ENCODE measurements around the gene SFXN4. TPM values are rescaled to one million over a fixed set of nuclear protein-coding genes. Genes with fewer than 3 reads are reported as not detected.
A peak's percentile ranks its signal among the peaks of the same experiment; 100 is the strongest.

Gene SFXN4
- total and polyA plus RNA-seq, 2 of the 13 experiments (the other 11 are each of a cell fraction or from before 2014, with no cell fraction given) = 47.7 to 64.9 TPM

DNA sequence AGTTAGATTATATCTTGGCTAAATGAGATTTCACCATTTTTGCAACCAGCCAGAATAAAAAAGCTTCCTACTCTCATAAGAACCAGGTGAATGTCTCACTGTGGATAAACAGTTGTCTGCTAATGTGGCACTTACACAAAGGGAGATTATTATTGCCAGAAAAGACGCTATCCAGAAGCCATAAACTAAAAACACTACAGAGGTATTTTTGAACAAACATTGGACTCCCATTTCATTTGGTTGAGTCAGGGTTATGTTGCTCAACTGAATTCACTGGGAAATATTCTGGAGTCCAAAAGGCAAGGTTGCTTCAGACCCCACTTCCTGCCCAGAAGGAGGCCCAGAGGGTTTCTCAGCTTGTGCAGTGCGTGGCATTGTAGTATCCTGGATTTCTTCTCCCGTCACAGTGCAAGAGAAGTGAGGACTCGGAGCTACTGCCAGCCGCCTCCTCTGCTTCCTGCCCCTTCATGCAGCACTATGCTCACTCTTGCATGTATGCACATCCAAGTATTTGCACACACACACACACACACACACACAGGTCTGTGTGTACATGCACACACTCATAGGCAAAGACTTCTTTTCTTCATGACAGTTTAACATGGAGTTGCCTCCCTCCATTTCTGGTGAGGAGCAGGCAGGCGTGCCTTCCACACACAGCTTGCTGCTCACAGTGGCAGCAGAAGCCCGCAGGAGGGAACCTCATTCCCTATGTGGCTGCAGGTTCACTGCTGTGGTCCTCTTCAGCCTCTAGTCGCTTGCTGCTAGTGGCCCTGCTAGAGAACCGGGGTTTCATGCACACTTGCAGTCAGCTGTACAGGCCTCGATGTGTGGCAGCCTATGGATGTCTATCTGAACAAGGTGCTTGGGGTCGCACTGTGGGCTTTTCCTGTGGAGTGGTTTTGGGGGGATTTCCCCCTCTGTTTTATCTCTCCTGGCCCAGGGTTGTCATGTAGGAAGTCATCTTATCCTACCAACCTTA is 51.5 kb downstream of the SFXN4 start (continued):
- no peak for TF ChIP-seq GLI4 (CRISPR knock-in tag; IDR thresholded peaks at IDR 0.05; ENCODE audit: borderline replicate concordance)
- no peak for TF ChIP-seq ESRRA (CRISPR knock-in tag; IDR thresholded peaks at IDR 0.05; ENCODE audit: low read depth)
- no peak for TF ChIP-seq ZNF552 (CRISPR knock-in tag; IDR thresholded peaks at IDR 0.05; ENCODE audit: borderline replicate concordance)
- TF ChIP-seq JUN (CRISPR knock-in tag; IDR thresholded peaks at IDR 0.05) = no peak; the same call in 1 of the 2 replicates
- TF ChIP-seq, protein P1, sequence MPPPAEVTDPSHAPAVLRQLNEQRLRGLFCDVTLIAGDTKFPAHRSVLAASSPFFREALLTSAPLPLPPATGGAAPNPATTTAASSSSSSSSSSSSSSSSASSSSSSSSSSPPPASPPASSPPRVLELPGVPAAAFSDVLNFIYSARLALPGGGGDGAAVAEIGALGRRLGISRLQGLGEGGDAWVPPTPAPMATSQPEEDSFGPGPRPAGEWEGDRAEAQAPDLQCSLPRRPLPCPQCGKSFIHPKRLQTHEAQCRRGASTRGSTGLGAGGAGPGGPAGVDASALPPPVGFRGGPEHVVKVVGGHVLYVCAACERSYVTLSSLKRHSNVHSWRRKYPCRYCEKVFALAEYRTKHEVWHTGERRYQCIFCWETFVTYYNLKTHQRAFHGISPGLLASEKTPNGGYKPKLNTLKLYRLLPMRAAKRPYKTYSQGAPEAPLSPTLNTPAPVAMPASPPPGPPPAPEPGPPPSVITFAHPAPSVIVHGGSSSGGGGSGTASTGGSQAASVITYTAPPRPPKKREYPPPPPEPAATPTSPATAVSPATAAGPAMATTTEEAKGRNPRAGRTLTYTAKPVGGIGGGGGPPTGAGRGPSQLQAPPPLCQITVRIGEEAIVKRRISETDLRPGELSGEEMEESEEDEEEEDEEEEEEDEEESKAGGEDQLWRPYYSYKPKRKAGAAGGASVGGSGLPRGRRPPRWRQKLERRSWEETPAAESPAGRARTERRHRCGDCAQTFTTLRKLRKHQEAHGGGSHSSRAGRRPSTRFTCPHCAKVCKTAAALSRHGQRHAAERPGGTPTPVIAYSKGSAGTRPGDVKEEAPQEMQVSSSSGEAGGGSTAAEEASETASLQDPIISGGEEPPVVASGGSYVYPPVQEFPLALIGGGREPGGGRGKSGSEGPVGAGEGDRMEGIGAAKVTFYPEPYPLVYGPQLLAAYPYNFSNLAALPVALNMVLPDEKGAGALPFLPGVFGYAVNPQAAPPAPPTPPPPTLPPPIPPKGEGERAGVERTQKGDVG (CRISPR knock-in tag; IDR thresholded peaks at IDR 0.05; ENCODE audit: borderline replicate concordance) = peak; percentile 40; the same call in 1 of the 2 replicates
- TF ChIP-seq ZNF850 (CRISPR knock-in tag; conservative IDR thresholded peaks at IDR 0.05) = no peak
- peak; percentile 80 for TF ChIP-seq ISL2 (CRISPR knock-in tag; IDR thresholded peaks at IDR 0.05)
- peak; percentile 70 for TF ChIP-seq ZMYM3 (CRISPR knock-in tag; IDR thresholded peaks at IDR 0.05)
- no peak for TF ChIP-seq ZNF138 (CRISPR knock-in tag; IDR thresholded peaks at IDR 0.05; ENCODE audit: low read depth)
- 0 out of 2 replicates have a peak, but pooled peaks have one; percentile 34 for TF ChIP-seq ZNF264 (CRISPR knock-in tag; IDR thresholded peaks at IDR 0.05)
- TF ChIP-seq, protein P2, sequence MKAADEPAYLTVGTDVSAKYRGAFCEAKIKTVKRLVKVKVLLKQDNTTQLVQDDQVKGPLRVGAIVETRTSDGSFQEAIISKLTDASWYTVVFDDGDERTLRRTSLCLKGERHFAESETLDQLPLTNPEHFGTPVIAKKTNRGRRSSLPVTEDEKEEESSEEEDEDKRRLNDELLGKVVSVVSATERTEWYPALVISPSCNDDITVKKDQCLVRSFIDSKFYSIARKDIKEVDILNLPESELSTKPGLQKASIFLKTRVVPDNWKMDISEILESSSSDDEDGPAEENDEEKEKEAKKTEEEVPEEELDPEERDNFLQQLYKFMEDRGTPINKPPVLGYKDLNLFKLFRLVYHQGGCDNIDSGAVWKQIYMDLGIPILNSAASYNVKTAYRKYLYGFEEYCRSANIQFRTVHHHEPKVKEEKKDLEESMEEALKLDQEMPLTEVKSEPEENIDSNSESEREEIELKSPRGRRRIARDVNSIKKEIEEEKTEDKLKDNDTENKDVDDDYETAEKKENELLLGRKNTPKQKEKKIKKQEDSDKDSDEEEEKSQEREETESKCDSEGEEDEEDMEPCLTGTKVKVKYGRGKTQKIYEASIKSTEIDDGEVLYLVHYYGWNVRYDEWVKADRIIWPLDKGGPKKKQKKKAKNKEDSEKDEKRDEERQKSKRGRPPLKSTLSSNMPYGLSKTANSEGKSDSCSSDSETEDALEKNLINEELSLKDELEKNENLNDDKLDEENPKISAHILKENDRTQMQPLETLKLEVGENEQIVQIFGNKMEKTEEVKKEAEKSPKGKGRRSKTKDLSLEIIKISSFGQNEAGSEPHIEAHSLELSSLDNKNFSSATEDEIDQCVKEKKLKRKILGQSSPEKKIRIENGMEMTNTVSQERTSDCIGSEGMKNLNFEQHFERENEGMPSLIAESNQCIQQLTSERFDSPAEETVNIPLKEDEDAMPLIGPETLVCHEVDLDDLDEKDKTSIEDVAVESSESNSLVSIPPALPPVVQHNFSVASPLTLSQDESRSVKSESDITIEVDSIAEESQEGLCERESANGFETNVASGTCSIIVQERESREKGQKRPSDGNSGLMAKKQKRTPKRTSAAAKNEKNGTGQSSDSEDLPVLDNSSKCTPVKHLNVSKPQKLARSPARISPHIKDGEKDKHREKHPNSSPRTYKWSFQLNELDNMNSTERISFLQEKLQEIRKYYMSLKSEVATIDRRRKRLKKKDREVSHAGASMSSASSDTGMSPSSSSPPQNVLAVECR (CRISPR knock-in tag; IDR thresholded peaks at IDR 0.05; ENCODE audit: borderline replicate concordance) = peak; percentile 73; the same call in 1 of the 2 replicates
- TF ChIP-seq NR3C1 (CRISPR knock-in tag; IDR thresholded peaks at IDR 0.05) = no peak
- no peak for TF ChIP-seq ZNF567 (CRISPR knock-in tag; IDR thresholded peaks at IDR 0.05; ENCODE audit: borderline replicate concordance)
- TF ChIP-seq CCDC6 (CRISPR knock-in tag; IDR thresholded peaks at IDR 0.05) = peak; percentile 48; the same call in 1 of the 2 replicates
- TF ChIP-seq, protein P3, sequence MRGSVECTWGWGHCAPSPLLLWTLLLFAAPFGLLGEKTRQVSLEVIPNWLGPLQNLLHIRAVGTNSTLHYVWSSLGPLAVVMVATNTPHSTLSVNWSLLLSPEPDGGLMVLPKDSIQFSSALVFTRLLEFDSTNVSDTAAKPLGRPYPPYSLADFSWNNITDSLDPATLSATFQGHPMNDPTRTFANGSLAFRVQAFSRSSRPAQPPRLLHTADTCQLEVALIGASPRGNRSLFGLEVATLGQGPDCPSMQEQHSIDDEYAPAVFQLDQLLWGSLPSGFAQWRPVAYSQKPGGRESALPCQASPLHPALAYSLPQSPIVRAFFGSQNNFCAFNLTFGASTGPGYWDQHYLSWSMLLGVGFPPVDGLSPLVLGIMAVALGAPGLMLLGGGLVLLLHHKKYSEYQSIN (CRISPR knock-in tag; IDR thresholded peaks at IDR 0.05; ENCODE audit: borderline replicate concordance) = no peak
- TF ChIP-seq, protein P4, sequence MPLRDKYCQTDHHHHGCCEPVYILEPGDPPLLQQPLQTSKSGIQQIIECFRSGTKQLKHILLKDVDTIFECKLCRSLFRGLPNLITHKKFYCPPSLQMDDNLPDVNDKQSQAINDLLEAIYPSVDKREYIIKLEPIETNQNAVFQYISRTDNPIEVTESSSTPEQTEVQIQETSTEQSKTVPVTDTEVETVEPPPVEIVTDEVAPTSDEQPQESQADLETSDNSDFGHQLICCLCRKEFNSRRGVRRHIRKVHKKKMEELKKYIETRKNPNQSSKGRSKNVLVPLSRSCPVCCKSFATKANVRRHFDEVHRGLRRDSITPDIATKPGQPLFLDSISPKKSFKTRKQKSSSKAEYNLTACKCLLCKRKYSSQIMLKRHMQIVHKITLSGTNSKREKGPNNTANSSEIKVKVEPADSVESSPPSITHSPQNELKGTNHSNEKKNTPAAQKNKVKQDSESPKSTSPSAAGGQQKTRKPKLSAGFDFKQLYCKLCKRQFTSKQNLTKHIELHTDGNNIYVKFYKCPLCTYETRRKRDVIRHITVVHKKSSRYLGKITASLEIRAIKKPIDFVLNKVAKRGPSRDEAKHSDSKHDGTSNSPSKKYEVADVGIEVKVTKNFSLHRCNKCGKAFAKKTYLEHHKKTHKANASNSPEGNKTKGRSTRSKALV (CRISPR knock-in tag; IDR thresholded peaks at IDR 0.05) = no peak
